Tibial artery (tissue), 4 donors: ENCODE measurements around the gene HSPA9.
A peak's percentile ranks its signal among the peaks of the same experiment; 100 is the strongest.

Source experiments
- DNase-seq, 2 donors: peaks; one replicate each; pipeline ENCODE4 v3.0.0-alpha.2; 2019
- H3K27ac ChIP-seq, 2 donors: fragments of 200-600 bp; sonication (generic) in 1 of 2; 1 replicate in 1 of 2; 2 replicates in 1 of 2; pipeline ENCODE4 v1.5.1; 2018 to 2019; ENCODE audit warnings: mild to moderate bottlenecking in 1 of 2
- H3K27me3 ChIP-seq, 2 donors: fragments of 200-600 bp; sonication (generic) in 1 of 2; one replicate each; pipeline versions ENCODE4 v1.5.1 to v1.6.0; 2016 to 2019
- H3K36me3 ChIP-seq, 3 donors: fragments of 200-600 bp; sonication (generic) in 2 of 3; one replicate each; pipeline ENCODE4 v1.5.1; 2016 to 2019; ENCODE audit warnings: mild to moderate bottlenecking in 2 of 3
- H3K4me1 ChIP-seq, 4 donors: fragments of 200-600 bp; sonication (generic) in 2 of 4; 1 replicate in 3 of 4; 2 replicates in 1 of 4; pipeline ENCODE4 v1.5.1; 2016 to 2019
- H3K4me3 ChIP-seq, 2 donors: fragments of 200-600 bp; sonication (generic) in 1 of 2; 1 replicate in 1 of 2; 2 replicates in 1 of 2; pipeline ENCODE4 v1.5.1; 2018 to 2019; ENCODE audit warnings: mild to moderate bottlenecking in 2 of 2
- H3K9me3 ChIP-seq, 3 donors: fragments of 200-600 bp; sonication (generic) in 1 of 3; one replicate each; pipeline ENCODE4 v1.5.1; 2016 to 2019
- intact Hi-C: fragments of 100-400 bp; cut with DNase I; formaldehyde crosslinking; loops from one replicate; pipeline ENCODE4 v1.15.0; 2023; ENCODE audit warnings: low total_unique reads
- TF ChIP-seq, protein P1 (sequence below), 2 experiments: fragments of 200-600 bp in 1 of 2; fragments of 450-650 bp in 1 of 2; IDR thresholded peaks; one replicate each; pipeline ENCODE4 v1.5.1; 2017 to 2019; ENCODE audit warnings: antibody characterized with exemption in 2 of 2, mild to moderate bottlenecking in 1 of 2, moderate library complexity in 1 of 2

The HSPA9 gene

DNA sequence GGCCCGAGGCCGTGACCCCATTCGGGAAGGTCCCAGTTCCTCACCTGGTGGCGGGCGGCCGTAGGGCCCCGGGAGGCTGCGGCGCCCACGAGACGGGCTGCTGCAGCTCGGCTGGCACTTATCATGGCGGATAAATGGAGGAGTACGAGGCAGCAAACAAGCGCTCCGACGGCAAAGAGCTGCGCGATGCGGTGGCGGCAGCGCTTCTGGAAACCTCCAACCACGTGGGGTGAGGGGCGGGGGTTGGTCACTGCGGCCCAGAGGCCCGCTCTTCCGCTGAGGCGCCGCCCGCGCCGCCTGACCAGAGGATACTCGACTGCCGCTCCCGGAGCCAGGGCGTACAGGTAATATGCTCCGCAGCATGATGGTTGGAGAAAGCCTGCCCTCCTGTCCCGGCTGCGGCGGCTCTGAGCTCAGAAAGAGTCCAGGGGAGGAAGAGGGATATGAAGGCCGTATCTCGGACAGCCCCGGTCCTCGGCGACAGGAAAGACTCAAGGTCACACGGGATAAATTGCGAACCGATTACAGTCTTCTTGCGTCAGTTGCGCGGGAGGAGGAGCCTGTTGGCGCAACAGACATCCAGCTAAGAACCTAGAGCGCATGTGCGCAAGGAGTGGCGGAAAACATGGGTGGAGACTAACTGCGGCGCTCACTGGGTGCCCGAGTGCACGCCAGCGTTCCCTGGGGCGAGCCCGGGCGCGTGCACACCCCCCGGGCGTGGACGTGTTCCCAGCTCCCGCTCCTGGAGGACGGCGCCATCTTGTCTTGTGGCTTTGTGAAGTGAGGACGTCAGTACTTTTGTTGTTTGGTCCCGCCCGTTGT is at the start of gene HSPA9:
HSPA9 (minus strand) TSS at position 208 of the 822 bp plus-strand sequence; CDS start at position 125, 83 bp downstream.
- intact Hi-C loops, result no loop called here
- H3K27me3 ChIP-seq, result no peaks in the 10 kb centered on the region
- H3K4me1 ChIP-seq, result peaks cover 0 to 32% (median 13%) of the 10 kb centered on the region in 4 donors
- H3K9me3 ChIP-seq, result no peaks in the 10 kb centered on the region
- peak within 1 kb of the TSS; percentile 93 to 96 for H3K27ac ChIP-seq
- DNase-seq, result peak; percentile 98 to 99
- peaks cover 30 to 31% (median 31%) of the 10 kb centered on the region in 3 donors for H3K36me3 ChIP-seq
- H3K4me3 ChIP-seq, result peak within 1 kb of the TSS; percentile 72 to 92
- TF ChIP-seq, protein P1, sequence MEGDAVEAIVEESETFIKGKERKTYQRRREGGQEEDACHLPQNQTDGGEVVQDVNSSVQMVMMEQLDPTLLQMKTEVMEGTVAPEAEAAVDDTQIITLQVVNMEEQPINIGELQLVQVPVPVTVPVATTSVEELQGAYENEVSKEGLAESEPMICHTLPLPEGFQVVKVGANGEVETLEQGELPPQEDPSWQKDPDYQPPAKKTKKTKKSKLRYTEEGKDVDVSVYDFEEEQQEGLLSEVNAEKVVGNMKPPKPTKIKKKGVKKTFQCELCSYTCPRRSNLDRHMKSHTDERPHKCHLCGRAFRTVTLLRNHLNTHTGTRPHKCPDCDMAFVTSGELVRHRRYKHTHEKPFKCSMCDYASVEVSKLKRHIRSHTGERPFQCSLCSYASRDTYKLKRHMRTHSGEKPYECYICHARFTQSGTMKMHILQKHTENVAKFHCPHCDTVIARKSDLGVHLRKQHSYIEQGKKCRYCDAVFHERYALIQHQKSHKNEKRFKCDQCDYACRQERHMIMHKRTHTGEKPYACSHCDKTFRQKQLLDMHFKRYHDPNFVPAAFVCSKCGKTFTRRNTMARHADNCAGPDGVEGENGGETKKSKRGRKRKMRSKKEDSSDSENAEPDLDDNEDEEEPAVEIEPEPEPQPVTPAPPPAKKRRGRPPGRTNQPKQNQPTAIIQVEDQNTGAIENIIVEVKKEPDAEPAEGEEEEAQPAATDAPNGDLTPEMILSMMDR (IDR thresholded peaks at IDR 0.05), result peak in 1 of 2 experiments; percentile 42

DNA sequence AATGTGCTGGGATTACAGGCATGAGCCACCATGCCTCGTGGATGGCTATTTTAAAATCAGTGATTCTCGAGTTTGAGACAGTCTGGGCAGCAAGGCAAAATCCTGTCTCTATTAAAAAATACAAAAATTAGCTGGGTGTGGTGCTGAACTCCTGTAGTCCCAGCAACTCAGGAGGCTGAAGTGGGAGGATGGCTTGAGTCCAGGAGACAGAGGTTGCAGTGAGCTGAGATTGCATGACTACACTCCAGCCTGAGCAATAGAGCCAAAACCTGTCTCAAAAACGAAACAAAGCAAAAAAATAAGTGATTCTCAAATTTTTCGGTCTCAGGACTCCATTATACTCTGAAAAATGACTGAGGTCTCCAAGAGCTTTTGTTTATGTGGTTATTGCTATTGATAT is 47.9 kb upstream of the HSPA9 start:
- intact Hi-C loops, result no loop called here
- H3K27ac ChIP-seq, result no peak overlapping the region
- H3K36me3 ChIP-seq, result no peaks in the 10 kb centered on the region
- DNase-seq, result peak in 1 of 2 donors; percentile 38
- no peaks in the 10 kb centered on the region for H3K9me3 ChIP-seq
- TF ChIP-seq, protein P1 (IDR thresholded peaks at IDR 0.05), result no peak
- peaks cover 0 to 6% of the 10 kb centered on the region in 2 donors for H3K27me3 ChIP-seq
- no peaks in the 10 kb centered on the region for H3K4me1 ChIP-seq
- no peak overlapping the region for H3K4me3 ChIP-seq

DNA sequence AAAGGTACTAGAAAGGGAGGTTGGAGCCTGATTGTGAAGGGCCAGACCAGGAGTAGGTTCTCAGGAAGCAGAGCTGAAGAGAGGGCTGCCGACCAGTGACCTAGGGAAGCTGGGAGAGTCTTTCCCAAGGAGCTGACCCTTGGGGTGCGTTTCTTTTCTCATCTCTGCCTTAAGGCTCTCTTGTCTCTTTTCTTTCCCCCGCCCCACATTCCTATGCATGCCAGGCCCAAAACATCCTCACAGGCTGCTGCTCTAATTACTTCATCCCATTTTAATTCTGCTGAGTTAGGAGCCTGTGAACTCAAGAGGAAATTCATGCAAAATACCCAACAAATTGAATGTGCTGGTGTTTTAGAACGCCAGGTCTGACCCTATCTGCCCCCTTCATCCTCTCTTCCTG is 46.9 kb upstream of the HSPA9 start:
- Histone ChIP-seq H3K4me3 (no peak overlapping the region), H3K4me1 (no peaks in the 10 kb centered on the region), H3K36me3 (no peaks in the 10 kb centered on the region), H3K9me3 (no peaks in the 10 kb centered on the region), H3K27ac (no peak overlapping the region), H3K27me3 (peaks cover 0 to 6% of the 10 kb centered on the region in 2 donors)
- intact Hi-C loops, result no loop called here
- DNase-seq, result no peak
- TF ChIP-seq, protein P1 (IDR thresholded peaks at IDR 0.05), result no peak

DNA sequence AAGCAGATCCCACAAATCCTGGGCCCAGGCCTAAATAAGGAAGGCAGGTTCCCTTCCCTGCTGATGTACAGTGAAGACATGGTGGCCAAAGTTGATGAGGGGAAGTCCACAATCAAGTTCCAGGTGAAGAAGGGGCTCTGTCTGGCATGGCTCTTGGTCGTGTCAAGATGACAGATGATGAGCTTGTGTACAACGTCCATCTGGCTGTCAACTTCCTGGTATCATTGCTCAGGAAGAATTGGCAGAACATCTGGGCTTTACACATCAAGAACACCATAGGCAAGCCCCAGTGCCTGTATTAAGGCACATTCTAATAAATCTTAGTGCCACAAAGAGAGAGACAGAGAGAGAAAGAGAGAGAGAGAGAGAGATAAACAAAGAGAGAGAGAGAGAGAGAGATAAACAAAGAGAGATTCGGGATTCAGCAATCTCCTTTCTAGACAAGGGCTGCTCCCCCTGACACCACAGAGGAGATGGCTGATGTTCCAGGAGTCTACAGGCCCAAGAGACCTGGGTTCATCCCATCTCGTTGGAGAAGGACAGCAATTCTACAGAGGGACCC is 45.5 kb upstream of the HSPA9 start:
- Histone ChIP-seq H3K36me3 (no peaks in the 10 kb centered on the region), H3K4me1 (no peaks in the 10 kb centered on the region), H3K27ac (no peak overlapping the region), H3K4me3 (no peak overlapping the region), H3K27me3 (peaks cover 0 to 6% of the 10 kb centered on the region in 2 donors), H3K9me3 (no peaks in the 10 kb centered on the region)
- TF ChIP-seq, protein P1 (IDR thresholded peaks at IDR 0.05), result no peak
- intact Hi-C loops, result no loop called here
- DNase-seq, result no peak

DNA sequence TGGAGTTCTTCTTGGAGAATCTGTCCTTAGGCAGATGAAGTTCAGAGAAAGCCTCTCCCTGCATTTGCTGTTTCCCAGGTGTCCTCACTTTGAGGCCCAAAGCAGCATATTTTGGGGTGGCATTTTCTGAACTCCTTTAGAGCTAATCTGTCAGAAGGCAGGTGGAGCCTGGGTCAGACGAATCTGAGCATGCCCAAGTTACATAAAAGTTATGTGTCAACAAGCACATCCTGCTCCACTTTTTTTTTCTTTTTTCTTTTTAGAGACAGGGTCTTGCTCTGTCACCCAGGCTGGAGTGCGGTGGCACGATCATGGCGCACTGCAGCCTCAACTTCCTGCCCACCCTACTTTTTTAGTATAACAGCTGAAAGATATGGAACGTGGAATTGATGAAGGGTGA is 41.3 kb upstream of the HSPA9 start:
- Histone ChIP-seq H3K9me3 (no peaks in the 10 kb centered on the region), H3K4me1 (peaks cover 0 to 2% (median under 1%) of the 10 kb centered on the region in 4 donors), H3K27ac (no peak overlapping the region), H3K36me3 (no peaks in the 10 kb centered on the region), H3K4me3 (no peak overlapping the region), H3K27me3 (peaks cover 0 to 10% of the 10 kb centered on the region in 2 donors)
- intact Hi-C loops, result no loop called here
- DNase-seq, result no peak
- TF ChIP-seq, protein P1 (IDR thresholded peaks at IDR 0.05), result no peak
